GM18499 (cell line): ENCODE data around the gene PRAME.
"Not testable (repeated sequence)": the region's sequence is repeated elsewhere in the genome, so short reads cannot be mapped to it uniquely, and the experiment has no call there.

Source experiments
- ATAC-seq: cut with Tn5 transposase; IDR thresholded peaks from one replicate; pipeline ENCODE4 v1.9.1; 2021; ENCODE audit warnings: moderate number of reproducible peaks; ENCODE audit not compliant: insufficient read depth, unreplicated experiment

PRAME gene

GRCh38 chr22:22553735-22554586 is 5.1 kb downstream of the PRAME start:
- no peak for ATAC-seq

- no peak for ATAC-seq
Measured at GRCh38 chr22:22553141-22553540, 5.9 kb downstream of the PRAME start.

- no peak for ATAC-seq
Measured at GRCh38 chr22:22552630-22553029, 6.4 kb downstream of the PRAME start.

GRCh38 chr22:22550789-22551434 is 8.2 kb downstream of the PRAME start:
- no peak for ATAC-seq

- no peak for ATAC-seq
Measured at GRCh38 chr22:22548910-22549309, 10.2 kb downstream of the PRAME start.

- no peak for ATAC-seq
Measured at GRCh38 chr22:22548317-22548716, 10.7 kb downstream of the PRAME start.

GRCh38 chr22:22547692-22548300 is 11.3 kb downstream of the PRAME start:
- ATAC-seq = no peak

- ATAC-seq = no peak
Measured at GRCh38 chr22:22547226-22547625, 11.8 kb downstream of the PRAME start.

- ATAC-seq = no peak
Measured at GRCh38 chr22:22546490-22546889, 12.6 kb downstream of the PRAME start.

GRCh38 chr22:22545084-22545483 is 14.0 kb downstream of the PRAME start:
- no peak for ATAC-seq

GRCh38 chr22:22538226-22538989 is 20.7 kb downstream of the PRAME start:
- ATAC-seq = no peak

GRCh38 chr22:22536916-22537315 is 22.1 kb downstream of the PRAME start:
- no peak for ATAC-seq

GRCh38 chr22:22536515-22536914 is 22.6 kb downstream of the PRAME start:
- ATAC-seq = no peak

- no peak for ATAC-seq
Measured at GRCh38 chr22:22535662-22536061, 23.4 kb downstream of the PRAME start.

- no peak for ATAC-seq
Measured at GRCh38 chr22:22534604-22535415, 24.3 kb downstream of the PRAME start.

- ATAC-seq = no peak
Measured at GRCh38 chr22:22533863-22534262, 25.2 kb downstream of the PRAME start.

GRCh38 chr22:22533417-22533816 is 25.6 kb downstream of the PRAME start:
- ATAC-seq = no peak

GRCh38 chr22:22532547-22533071 is 26.5 kb downstream of the PRAME start:
- ATAC-seq = not testable (repeated sequence)

- ATAC-seq = no peak
Measured at GRCh38 chr22:22531770-22532546, 27.1 kb downstream of the PRAME start.
